Fibroblast of peridontal ligament (primary cell): ENCODE results near the gene NQO2.
A peak's percentile ranks its signal among the peaks of the same experiment; 100 is the strongest.

Source experiments
- DNase-seq: peaks from one replicate; pipeline ENCODE4 v3.0.0-alpha.2; 2010; ENCODE audit errors: extremely low read depth

NQO2 gene

GRCh38 chr6:2999618-3000557, at the start of gene NQO2:
Gene NQO2 (plus strand): TSS chr6:2999894. CDS start chr6:3006553, 6,659 bp downstream.
- DNase-seq: peak; percentile 71

- no peak for DNase-seq
Measured at GRCh38 chr6:2950713-2951112, 49.0 kb upstream of the NQO2 start.

- DNase-seq: no peak
Measured at GRCh38 chr6:2951728-2952127, 48.0 kb upstream of the NQO2 start.

- DNase-seq: peak; percentile 94
Measured at GRCh38 chr6:2952557-2953095, 47.1 kb upstream of the NQO2 start.

GRCh38 chr6:2953098-2953497, 46.6 kb upstream of the NQO2 start:
- DNase-seq: no peak

GRCh38 chr6:2956930-2957685, 42.6 kb upstream of the NQO2 start:
- DNase-seq: peak; percentile 66

- no peak for DNase-seq
Measured at GRCh38 chr6:2957696-2958330, 41.9 kb upstream of the NQO2 start.

GRCh38 chr6:2958331-2958711, 41.4 kb upstream of the NQO2 start:
- DNase-seq: no peak

GRCh38 chr6:2958776-2959175, 40.9 kb upstream of the NQO2 start:
- no peak for DNase-seq

- peak; percentile 65 for DNase-seq
Measured at GRCh38 chr6:2959909-2960719, 39.6 kb upstream of the NQO2 start.

- DNase-seq: no peak
Measured at GRCh38 chr6:2960935-2961334, 38.8 kb upstream of the NQO2 start.

GRCh38 chr6:2961506-2961905, 38.2 kb upstream of the NQO2 start:
- DNase-seq: no peak

- DNase-seq: no peak
Measured at GRCh38 chr6:2962004-2962403, 37.7 kb upstream of the NQO2 start.

- no peak for DNase-seq
Measured at GRCh38 chr6:2962636-2963035, 37.1 kb upstream of the NQO2 start.

GRCh38 chr6:2963756-2964155, 35.9 kb upstream of the NQO2 start:
- DNase-seq: no peak

GRCh38 chr6:2964793-2965505, 34.7 kb upstream of the NQO2 start:
- DNase-seq: no peak

- no peak for DNase-seq
Measured at GRCh38 chr6:2966347-2966746, 33.3 kb upstream of the NQO2 start.

- no peak for DNase-seq
Measured at GRCh38 chr6:2967936-2968335, 31.8 kb upstream of the NQO2 start.

GRCh38 chr6:2968600-2969135, 31.0 kb upstream of the NQO2 start:
- no peak for DNase-seq

GRCh38 chr6:2969549-2969948, 30.1 kb upstream of the NQO2 start:
- no peak for DNase-seq
